PC-3 (cell line): ENCODE results near the gene WDR45.

Experiments
- EZH2 ChIP-seq: fragments of 300-600 bp; sonication (generic); IDR thresholded peaks from one replicate; pipeline ENCODE4 v1.6.1; 2017; ENCODE audit warnings: antibody characterized with exemption, mild to moderate bottlenecking, low read length; ENCODE audit not compliant: unreplicated experiment
- EZH2phosphoT487 ChIP-seq: fragments of 300-600 bp; sonication (generic); IDR thresholded peaks from 2 replicates; pipeline ENCODE4 v1.6.1; 2018; ENCODE audit warnings: mild to moderate bottlenecking, antibody characterized with exemption, low read length, borderline replicate concordance
- TF ChIP-seq, protein P1 (sequence below): fragments of 300-600 bp; sonication (generic); conservative IDR thresholded peaks from 2 replicates; pipeline ENCODE4 v1.5.1; 2017; ENCODE audit warnings: antibody characterized with exemption, low read depth, mild to moderate bottlenecking, low read length

DNA sequence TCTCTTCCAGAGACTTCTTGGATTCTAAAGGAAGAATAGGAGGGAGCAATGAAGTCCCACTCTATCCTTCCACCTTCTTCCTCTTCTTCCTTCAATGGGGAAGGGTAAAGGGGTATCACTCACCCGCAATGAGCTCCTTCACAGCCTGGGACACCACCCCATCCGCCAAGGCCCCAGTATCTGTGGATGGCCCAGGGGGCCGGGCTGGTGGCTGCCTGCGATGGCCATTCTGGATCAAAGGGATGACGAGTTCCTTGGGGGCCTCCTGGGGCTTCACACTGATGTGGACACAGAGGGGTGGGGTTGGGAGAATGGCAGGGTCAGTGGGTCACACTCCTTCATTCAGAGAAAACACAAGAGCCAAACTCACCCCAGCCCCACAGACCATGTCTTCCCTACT lies 42.8 kb upstream of the WDR45 start:
- TF ChIP-seq, protein P1, sequence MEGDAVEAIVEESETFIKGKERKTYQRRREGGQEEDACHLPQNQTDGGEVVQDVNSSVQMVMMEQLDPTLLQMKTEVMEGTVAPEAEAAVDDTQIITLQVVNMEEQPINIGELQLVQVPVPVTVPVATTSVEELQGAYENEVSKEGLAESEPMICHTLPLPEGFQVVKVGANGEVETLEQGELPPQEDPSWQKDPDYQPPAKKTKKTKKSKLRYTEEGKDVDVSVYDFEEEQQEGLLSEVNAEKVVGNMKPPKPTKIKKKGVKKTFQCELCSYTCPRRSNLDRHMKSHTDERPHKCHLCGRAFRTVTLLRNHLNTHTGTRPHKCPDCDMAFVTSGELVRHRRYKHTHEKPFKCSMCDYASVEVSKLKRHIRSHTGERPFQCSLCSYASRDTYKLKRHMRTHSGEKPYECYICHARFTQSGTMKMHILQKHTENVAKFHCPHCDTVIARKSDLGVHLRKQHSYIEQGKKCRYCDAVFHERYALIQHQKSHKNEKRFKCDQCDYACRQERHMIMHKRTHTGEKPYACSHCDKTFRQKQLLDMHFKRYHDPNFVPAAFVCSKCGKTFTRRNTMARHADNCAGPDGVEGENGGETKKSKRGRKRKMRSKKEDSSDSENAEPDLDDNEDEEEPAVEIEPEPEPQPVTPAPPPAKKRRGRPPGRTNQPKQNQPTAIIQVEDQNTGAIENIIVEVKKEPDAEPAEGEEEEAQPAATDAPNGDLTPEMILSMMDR = no peak
- TF ChIP-seq EZH2 (no peak), EZH2phosphoT487 (no peak)
